Nephron (organoid): ENCODE data around the gene PARVG.

Experiments used
- H3K27ac Mint-ChIP-seq, 3 experiments: 2 replicates each; pipeline ENCODE4 v1.8.0; 2020; ENCODE audit warnings: mixed read lengths in 3 of 3, mild to moderate bottlenecking in 2 of 3, moderate library complexity in 1 of 3
- H3K27me3 Mint-ChIP-seq: 2 replicates; pipeline ENCODE4 v1.8.0; 2021; ENCODE audit warnings: low read depth, mild to moderate bottlenecking, moderate library complexity, mixed read lengths
- H3K36me3 Mint-ChIP-seq: 2 replicates; pipeline ENCODE4 v1.8.0; 2020; ENCODE audit warnings: low read depth, mixed read lengths
- H3K4me1 Mint-ChIP-seq: 2 replicates; pipeline ENCODE4 v1.8.0; 2020; ENCODE audit warnings: mixed read lengths
- H3K4me3 Mint-ChIP-seq, 3 experiments: 2 replicates each; pipeline ENCODE4 v1.8.0; 2020; ENCODE audit warnings: mild to moderate bottlenecking in 3 of 3, mixed read lengths in 3 of 3, moderate library complexity in 2 of 3
- H3K9me3 Mint-ChIP-seq: 2 replicates; pipeline ENCODE4 v1.8.0; 2020; ENCODE audit warnings: mixed read lengths
- TF ChIP-seq, protein P1 (sequence below), 3 experiments: fragments of 200-600 bp; sonication (generic); IDR thresholded peaks; one replicate each; pipeline ENCODE4 v1.5.0; 2021; ENCODE audit warnings: antibody characterized with exemption in 3 of 3; ENCODE audit not compliant: unreplicated experiment in 3 of 3

Gene PARVG

DNA sequence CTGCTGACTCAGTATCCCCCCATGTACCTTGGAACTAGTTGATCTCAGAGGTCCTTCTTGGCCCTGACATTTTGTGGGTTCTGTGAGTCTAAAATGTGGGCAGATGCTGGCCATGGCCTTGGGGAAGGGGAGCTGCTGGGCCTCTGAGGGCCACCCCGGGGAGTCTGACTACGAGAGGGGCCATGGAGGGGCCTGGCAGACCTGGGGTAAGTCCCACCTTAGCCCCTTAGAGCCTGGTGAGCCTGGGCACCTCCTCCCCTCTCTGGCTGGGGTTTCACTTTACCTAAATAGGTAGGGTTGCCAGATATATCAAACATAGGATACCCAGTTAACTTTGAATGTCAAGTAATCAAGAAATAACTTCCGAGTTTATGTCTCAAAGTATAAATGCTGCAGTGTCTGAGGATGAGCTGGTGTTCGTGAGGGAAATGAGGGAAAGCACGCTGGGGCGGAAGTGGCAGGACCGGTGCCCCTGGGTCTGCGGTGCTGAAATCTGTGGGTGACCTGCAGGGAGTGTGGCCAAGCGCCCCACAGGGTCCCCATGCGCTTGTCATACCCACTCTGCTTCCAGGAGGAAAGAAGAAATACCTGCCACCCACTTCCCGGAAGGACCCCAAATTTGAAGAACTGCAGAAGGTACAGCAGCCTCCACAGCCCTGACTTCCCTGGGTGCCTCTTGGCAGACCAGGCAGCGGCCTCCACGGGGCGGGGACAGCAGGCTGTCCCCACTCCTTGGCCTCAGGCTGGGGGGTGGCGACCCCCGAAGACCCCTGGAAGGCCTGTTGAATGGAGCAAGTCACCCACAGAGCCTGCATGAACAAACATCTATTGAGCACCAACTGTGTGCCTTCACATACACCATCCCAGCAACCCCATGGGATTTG, 4.8 kb downstream of the PARVG start:
- Mint-ChIP-seq H3K36me3 (no peaks in the 10 kb centered on the region), H3K4me1 (no peaks in the 10 kb centered on the region), H3K27me3 (peaks cover 7% of the 10 kb centered on the region), H3K9me3 (no peaks in the 10 kb centered on the region), H3K27ac (no peak overlapping the region), H3K4me3 (no peak overlapping the region)
- TF ChIP-seq, protein P1, sequence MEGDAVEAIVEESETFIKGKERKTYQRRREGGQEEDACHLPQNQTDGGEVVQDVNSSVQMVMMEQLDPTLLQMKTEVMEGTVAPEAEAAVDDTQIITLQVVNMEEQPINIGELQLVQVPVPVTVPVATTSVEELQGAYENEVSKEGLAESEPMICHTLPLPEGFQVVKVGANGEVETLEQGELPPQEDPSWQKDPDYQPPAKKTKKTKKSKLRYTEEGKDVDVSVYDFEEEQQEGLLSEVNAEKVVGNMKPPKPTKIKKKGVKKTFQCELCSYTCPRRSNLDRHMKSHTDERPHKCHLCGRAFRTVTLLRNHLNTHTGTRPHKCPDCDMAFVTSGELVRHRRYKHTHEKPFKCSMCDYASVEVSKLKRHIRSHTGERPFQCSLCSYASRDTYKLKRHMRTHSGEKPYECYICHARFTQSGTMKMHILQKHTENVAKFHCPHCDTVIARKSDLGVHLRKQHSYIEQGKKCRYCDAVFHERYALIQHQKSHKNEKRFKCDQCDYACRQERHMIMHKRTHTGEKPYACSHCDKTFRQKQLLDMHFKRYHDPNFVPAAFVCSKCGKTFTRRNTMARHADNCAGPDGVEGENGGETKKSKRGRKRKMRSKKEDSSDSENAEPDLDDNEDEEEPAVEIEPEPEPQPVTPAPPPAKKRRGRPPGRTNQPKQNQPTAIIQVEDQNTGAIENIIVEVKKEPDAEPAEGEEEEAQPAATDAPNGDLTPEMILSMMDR (IDR thresholded peaks at IDR 0.05; ENCODE audit: unreplicated experiment in 3 of 3): no peak

DNA sequence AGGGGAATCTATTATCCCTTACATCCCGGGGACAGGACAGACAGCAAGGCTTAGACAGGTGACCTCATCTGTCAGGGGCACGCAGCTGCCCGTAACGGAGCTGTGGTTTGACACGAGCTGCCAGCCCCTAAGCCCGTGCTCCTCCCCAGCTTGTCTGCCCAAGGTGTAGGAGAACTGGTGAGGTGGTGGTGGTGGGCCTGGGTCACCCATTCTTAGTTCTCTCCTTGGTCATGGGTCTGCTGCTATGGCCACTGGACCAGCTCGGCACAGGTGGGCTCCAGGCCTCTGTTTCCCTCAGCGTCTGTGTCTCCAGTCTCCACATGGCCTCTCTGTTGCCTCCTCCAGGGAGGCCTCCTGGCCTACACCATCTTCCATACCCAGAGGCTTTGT, 5.4 kb downstream of the PARVG start:
- H3K9me3 Mint-ChIP-seq: no peaks in the 10 kb centered on the region
- H3K4me3 Mint-ChIP-seq: no peak overlapping the region
- H3K27me3 Mint-ChIP-seq: peaks cover 7% of the 10 kb centered on the region
- TF ChIP-seq, protein P1 (IDR thresholded peaks at IDR 0.05; ENCODE audit: unreplicated experiment in 3 of 3): no peak
- no peak overlapping the region for H3K27ac Mint-ChIP-seq
- no peaks in the 10 kb centered on the region for H3K4me1 Mint-ChIP-seq
- no peaks in the 10 kb centered on the region for H3K36me3 Mint-ChIP-seq

DNA sequence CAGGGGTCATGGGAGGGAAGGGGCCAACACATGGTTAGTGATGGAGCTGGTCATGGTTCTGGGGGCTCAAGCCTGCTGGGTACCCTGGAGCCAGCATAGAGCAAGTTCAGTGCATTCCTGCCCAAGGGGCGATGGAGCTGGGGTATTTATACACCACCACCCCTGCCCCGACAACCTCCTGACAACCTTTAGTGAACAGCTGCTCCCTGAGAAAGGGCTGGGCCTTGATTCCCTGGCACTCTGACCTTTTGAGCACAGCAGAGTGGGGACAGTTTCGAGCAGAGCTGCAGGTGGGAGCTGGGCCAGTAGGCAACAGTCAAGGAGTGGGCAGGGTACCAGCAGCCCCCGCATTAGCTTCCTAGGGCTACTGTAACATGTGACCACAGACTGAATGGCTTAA, 6.0 kb downstream of the PARVG start:
- peaks cover 7% of the 10 kb centered on the region for H3K27me3 Mint-ChIP-seq
- H3K4me1 Mint-ChIP-seq: no peaks in the 10 kb centered on the region
- no peaks in the 10 kb centered on the region for H3K36me3 Mint-ChIP-seq
- no peak overlapping the region for H3K27ac Mint-ChIP-seq
- H3K4me3 Mint-ChIP-seq: no peak overlapping the region
- H3K9me3 Mint-ChIP-seq: no peaks in the 10 kb centered on the region
- TF ChIP-seq, protein P1 (IDR thresholded peaks at IDR 0.05; ENCODE audit: unreplicated experiment in 3 of 3): no peak

DNA sequence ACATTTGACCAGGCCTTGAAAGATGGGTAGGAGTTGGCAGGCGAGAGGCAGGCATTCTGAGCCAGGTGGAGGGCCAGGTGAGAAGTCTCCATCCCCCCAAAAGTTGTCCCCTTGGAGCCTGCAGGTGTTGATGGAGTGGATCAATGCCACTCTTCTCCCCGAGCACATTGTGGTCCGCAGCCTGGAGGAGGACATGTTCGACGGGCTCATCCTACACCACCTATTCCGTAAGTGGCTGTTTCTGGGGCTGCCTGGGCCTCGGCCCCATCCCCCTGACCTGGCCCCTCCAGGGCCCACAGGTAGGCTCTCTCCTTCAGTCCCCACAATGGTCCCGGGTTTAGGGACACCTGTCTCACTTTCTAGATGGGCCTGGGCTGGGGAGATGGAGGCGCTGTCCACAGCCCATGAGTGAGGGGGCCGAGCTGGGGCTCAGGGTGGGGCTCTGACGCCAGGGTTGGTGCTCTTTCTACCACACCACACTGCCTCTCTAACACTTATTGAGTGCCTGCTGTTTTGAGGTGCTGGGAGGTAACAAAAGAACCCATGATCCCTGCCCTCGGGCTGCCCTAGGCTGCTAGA, 7.0 kb downstream of the PARVG start:
- H3K4me3 Mint-ChIP-seq: no peak overlapping the region
- no peaks in the 10 kb centered on the region for H3K9me3 Mint-ChIP-seq
- H3K27ac Mint-ChIP-seq: no peak overlapping the region
- H3K27me3 Mint-ChIP-seq: peaks cover 7% of the 10 kb centered on the region
- TF ChIP-seq, protein P1 (IDR thresholded peaks at IDR 0.05; ENCODE audit: unreplicated experiment in 3 of 3): no peak
- no peaks in the 10 kb centered on the region for H3K36me3 Mint-ChIP-seq
- H3K4me1 Mint-ChIP-seq: no peaks in the 10 kb centered on the region

DNA sequence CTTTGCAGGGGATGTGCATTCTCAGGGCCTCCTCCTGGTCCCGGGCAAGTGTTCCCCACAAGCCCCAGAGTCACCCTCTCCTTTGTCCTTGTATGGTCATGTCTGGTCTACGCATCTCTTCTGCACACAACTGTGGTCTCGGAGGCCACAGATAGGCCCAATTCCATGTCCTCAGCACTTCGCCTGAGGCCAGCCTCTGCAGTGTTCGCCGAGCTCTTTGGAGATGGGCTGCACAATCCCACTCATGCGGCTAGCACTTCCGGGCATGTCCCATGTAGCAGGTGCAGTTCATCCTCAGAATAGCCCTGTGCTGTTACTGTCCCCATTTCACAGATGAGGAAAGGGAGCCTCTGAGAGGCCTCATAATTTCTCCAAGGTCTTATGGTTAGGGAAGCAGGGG, 7.6 kb downstream of the PARVG start:
- H3K27me3 Mint-ChIP-seq: peaks cover 11% of the 10 kb centered on the region
- TF ChIP-seq, protein P1 (IDR thresholded peaks at IDR 0.05; ENCODE audit: unreplicated experiment in 3 of 3): no peak
- no peak overlapping the region for H3K27ac Mint-ChIP-seq
- H3K4me1 Mint-ChIP-seq: no peaks in the 10 kb centered on the region
- H3K4me3 Mint-ChIP-seq: no peak overlapping the region
- H3K36me3 Mint-ChIP-seq: no peaks in the 10 kb centered on the region
- no peaks in the 10 kb centered on the region for H3K9me3 Mint-ChIP-seq
